HG02798 (cell line): ENCODE measurements around the gene SLC22A31.

Experiments used
- ATAC-seq: cut with Tn5 transposase; IDR thresholded peaks from one replicate; pipeline ENCODE4 v1.9.1; 2021; ENCODE audit warnings: mild to moderate bottlenecking; ENCODE audit not compliant: unreplicated experiment, poor library complexity

The SLC22A31 gene

GRCh38 chr16:89154390-89155183 lies 45.8 kb downstream of the SLC22A31 start:
- no peak for ATAC-seq

GRCh38 chr16:89153848-89154271 lies 46.5 kb downstream of the SLC22A31 start:
- no peak for ATAC-seq

- no peak for ATAC-seq
Observed at GRCh38 chr16:89152831-89153700, 47.3 kb downstream of the SLC22A31 start.

GRCh38 chr16:89150981-89151380 lies 49.4 kb downstream of the SLC22A31 start:
- ATAC-seq = no peak

- no peak for ATAC-seq
Observed at GRCh38 chr16:89150090-89150835, 50.1 kb downstream of the SLC22A31 start.

- ATAC-seq = no peak
Observed at GRCh38 chr16:89149386-89149785, 51.0 kb downstream of the SLC22A31 start.

DNA sequence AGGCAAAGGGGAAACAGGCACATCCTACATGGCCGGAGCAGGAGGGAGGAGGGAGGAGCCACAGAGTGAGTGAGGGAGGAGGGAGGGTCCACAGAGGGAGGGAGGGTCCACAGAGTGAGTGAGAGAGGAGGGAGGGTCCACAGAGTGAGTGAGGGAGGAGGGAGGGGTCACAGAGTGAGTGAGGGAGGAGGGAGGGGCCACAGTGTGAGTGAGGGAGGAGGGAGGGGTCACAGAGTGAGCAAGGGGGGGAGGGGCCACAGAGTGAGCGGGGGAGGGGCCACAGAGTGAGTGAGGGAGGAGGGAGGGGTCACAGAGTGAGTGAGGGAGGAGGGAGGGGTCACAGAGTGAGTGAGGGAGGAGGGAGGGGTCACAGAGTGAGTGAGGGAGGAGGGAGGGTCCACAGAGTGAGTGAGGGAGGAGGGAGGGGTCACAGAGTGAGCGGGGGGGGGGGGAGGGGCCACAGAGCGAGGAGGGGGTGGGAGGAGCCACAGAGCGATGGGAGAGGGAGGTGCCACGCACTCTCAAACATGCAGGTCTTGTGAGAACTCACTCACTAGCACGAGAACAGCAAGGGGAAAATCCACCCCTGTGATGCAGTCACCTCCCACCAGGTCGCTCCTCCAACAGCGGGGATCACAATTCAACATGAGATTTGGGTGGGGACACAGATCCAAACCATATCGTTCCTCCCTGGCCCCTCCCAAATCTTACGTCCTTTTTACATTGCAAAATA lies 53.1 kb downstream of the SLC22A31 start:
- ATAC-seq = no peak

DNA sequence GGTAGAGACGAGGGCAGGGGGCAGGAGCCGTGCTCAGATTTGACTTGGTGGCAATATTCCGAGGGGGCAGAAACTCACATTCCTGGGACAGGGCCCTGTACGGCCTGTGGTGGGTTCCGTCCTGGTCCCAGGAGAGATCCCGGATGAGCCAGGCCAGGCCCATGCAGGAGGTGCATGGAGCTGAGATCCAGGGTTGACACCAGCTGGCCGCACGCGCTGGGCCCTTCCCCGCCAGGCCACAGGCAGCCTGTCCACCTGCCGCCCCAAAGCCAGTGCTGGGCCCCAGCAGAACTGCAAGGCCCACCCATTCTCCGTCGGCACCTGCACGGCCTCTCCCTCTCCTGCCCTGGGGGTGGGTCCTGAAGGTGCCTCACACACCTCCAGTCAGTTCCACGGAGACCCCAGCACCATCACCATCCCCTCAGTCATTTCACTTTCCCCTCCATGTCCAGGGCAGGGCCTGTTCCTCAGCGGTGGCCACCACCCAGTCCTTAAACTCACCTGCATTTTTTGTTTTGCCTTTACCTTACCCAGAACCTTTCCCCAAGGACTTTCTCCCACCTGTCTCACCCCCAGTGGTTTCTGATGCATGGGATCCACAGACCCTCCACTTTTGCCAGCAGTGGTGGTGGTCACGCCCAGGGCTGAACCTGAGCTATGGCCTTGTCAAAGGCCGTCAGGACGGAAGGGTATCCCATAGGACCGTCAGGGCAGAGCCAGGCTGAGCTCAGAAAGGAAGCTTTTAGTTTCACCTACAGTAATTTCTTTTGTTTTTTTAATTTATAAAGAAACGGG lies 53.9 kb downstream of the SLC22A31 start:
- no peak for ATAC-seq
